ENCODE results near the gene PDE11A. TPM values are rescaled to one million over a fixed set of nuclear protein-coding genes. Genes with fewer than 3 reads are reported as not detected.

Gene PDE11A
- total RNA-seq, 1 donor from 2014 or later = 25.6 TPM

- TF ChIP-seq CTCF (IDR thresholded peaks at IDR 0.05; ENCODE audit: unreplicated experiment) = no peak
- no peak overlapping the region for H3K4me3 Mint-ChIP-seq
- H3K36me3 Mint-ChIP-seq = no peaks in the 10 kb centered on the region
These were observed 184.0 kb downstream of the PDE11A start for GRCh38 chr2:177888581-177888980.

DNA sequence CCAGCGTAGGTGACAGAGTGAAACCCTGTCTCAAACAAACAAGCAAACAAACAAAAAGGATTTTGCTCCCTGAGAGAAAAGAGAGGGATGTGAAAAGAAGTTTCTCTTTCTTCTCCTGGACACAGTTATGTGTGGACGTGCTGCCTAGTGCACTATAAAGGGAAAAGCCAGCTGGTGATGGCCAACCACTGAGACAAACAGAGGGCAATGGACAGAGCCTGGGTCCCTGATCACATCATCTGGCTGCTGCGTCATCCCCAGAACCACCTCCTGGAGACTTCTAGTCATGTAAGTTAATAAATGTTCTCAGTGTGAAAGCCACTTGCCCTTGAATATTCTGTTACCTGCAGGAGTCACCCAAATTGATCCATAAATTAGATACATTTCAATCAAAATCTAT lies 184.9 kb downstream of the PDE11A start:
- Mint-ChIP-seq H3K27me3 (ENCODE audit: low read depth) (no peaks in the 10 kb centered on the region), H3K4me1 (peaks cover 17% of the 10 kb centered on the region), H3K36me3 (no peaks in the 10 kb centered on the region), H3K27ac (no peak overlapping the region), H3K9me3 (peaks cover 7% of the 10 kb centered on the region), H3K4me3 (no peak overlapping the region)
- no peak for TF ChIP-seq CTCF (IDR thresholded peaks at IDR 0.05; ENCODE audit: unreplicated experiment)
- no peak for DNase-seq (ENCODE audit: low spot score in 2 of 2, unreplicated experiment in 2 of 2)

More at GRCh38 chr2:177888581-177888980, 184.0 kb downstream of the PDE11A start:
- Mint-ChIP-seq H3K27ac (no peak overlapping the region), H3K4me1 (peaks cover 21% of the 10 kb centered on the region), H3K9me3 (peaks cover 4% of the 10 kb centered on the region), H3K27me3 (ENCODE audit: low read depth) (no peaks in the 10 kb centered on the region)
- no peak for DNase-seq (ENCODE audit: low spot score in 2 of 2, unreplicated experiment in 2 of 2)

DNA sequence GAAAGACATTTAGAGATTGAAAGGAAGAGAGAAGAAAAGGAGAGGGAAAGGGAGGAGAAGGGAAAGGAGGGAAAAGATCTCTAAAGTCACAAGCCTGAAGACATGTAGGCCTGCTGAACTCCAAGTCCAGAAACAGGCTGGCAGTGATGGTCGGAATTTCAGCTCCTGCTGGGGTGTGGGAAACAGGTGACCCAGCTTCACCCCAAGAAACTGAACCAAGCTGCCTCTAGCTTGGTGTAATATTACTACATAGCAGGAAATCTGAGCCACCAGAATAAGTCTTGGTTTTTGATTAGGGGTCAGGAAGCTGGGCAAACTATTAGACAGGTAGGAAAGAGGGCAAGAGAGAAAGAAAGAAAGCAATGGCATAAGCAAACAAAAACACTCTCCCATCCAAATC lies 185.8 kb downstream of the PDE11A start:
- no peaks in the 10 kb centered on the region for H3K27me3 Mint-ChIP-seq (ENCODE audit: low read depth)
- H3K4me1 Mint-ChIP-seq = peaks cover 17% of the 10 kb centered on the region
- no peaks in the 10 kb centered on the region for H3K36me3 Mint-ChIP-seq
- no peak overlapping the region for H3K4me3 Mint-ChIP-seq
- H3K27ac Mint-ChIP-seq = peak overlapping the region; percentile 48
- TF ChIP-seq CTCF (IDR thresholded peaks at IDR 0.05; ENCODE audit: unreplicated experiment) = no peak
- DNase-seq (ENCODE audit: low spot score in 2 of 2, unreplicated experiment in 2 of 2) = no peak
- H3K9me3 Mint-ChIP-seq = peaks cover 7% of the 10 kb centered on the region

DNA sequence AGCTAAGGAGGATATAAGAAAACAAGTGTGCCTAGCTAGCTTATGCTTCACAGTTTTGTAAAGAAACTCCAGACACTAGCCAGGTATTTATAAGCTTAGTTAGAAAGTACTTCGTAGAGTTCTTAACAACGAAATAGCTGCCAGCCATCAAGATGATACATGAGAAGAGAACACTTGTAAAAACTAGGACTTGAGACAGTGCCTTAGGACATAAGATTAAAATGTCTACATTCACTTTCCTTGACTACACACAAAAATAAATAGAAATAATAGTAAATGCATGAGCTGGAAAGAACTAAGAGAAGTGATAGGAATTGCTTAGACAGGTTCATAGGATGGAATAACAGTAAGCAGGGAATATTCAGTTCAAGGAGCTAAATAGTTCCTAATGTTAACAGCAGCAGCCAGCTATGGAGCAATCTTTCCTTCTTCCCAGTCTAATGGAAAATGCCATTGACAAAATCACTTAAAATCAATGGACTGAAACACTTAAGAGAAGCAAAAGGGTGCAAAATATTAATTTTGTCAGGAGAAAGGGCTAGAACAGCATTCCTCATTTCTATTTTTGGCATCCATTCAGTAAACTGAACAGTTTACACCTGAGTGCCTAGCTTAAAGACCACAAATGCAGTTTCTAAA lies 186.6 kb downstream of the PDE11A start:
- H3K27ac Mint-ChIP-seq = peak overlapping the region; percentile 27
- no peak overlapping the region for H3K4me3 Mint-ChIP-seq
- TF ChIP-seq CTCF (IDR thresholded peaks at IDR 0.05; ENCODE audit: unreplicated experiment) = no peak
- no peaks in the 10 kb centered on the region for H3K27me3 Mint-ChIP-seq (ENCODE audit: low read depth)
- H3K36me3 Mint-ChIP-seq = no peaks in the 10 kb centered on the region
- H3K4me1 Mint-ChIP-seq = peaks cover 17% of the 10 kb centered on the region
- no peak for DNase-seq (ENCODE audit: low spot score in 2 of 2, unreplicated experiment in 2 of 2)
- peaks cover 4% of the 10 kb centered on the region for H3K9me3 Mint-ChIP-seq

- H3K36me3 Mint-ChIP-seq = no peaks in the 10 kb centered on the region
These were observed 189.4 kb downstream of the PDE11A start for GRCh38 chr2:177883177-177883576.

More at GRCh38 chr2:177883177-177883576, 189.4 kb downstream of the PDE11A start:
- H3K9me3 Mint-ChIP-seq = peaks cover 10% of the 10 kb centered on the region
- peaks cover 10% of the 10 kb centered on the region for H3K4me1 Mint-ChIP-seq
- H3K4me3 Mint-ChIP-seq = no peak overlapping the region
- H3K27ac Mint-ChIP-seq = no peak overlapping the region
- no peaks in the 10 kb centered on the region for H3K27me3 Mint-ChIP-seq (ENCODE audit: low read depth)
- DNase-seq (ENCODE audit: low spot score in 2 of 2, unreplicated experiment in 2 of 2) = no peak
- TF ChIP-seq CTCF (IDR thresholded peaks at IDR 0.05; ENCODE audit: unreplicated experiment) = no peak
